Right cardiac atrium (tissue), 5 donors: ENCODE data around the gene TRAFD1. TPM values are rescaled to one million over a fixed set of nuclear protein-coding genes. Genes with fewer than 3 reads are reported as not detected.

Source experiments
- ATAC-seq, 2 donors: fragments of 200-7000 bp; cut with Tn5 transposase; one replicate each; pipeline versions ENCODE4 v1.8.0 to v1.9.1; 2020; ENCODE audit warnings: moderate library complexity in 2 of 2, mild to moderate bottlenecking in 1 of 2
- DNase-seq, 3 donors: peaks; one replicate each; pipeline ENCODE4 v3.0.0-alpha.2; 2020
- H3K27ac ChIP-seq: one replicate; pipeline ENCODE4 v1.5.1; 2013; ENCODE audit warnings: mild to moderate bottlenecking, low read length, control low read depth, moderate library complexity
- H3K27me3 ChIP-seq: one replicate; pipeline ENCODE4 v1.6.1; 2013; ENCODE audit not compliant: control insufficient read depth, insufficient read depth
- H3K4me1 ChIP-seq: one replicate; pipeline ENCODE4 v1.6.1; 2013; ENCODE audit warnings: low read length; ENCODE audit not compliant: control insufficient read depth, insufficient read depth
- H3K4me3 ChIP-seq: one replicate; pipeline ENCODE4 v1.5.1; 2013; ENCODE audit warnings: low read length, control low read depth
- H3K9me3 ChIP-seq: one replicate; pipeline ENCODE4 v1.6.1; 2013; ENCODE audit warnings: low read length; ENCODE audit not compliant: control insufficient read depth
- WGBS: extraction: QIAGEN DNeasy Blood & Tissue Kit; methylation state at CpG from one replicate; pipeline ENCODE4 v1.1.7; 2013; 5-methylcytosine and 5-hydroxymethylcytosine counted together
- intact Hi-C, 4 donors: fragments of 100-400 bp; cut with DNase I; formaldehyde crosslinking; loops; one replicate each; pipeline versions ENCODE4 v1.11.0 to v1.14.0; 2022 to 2023
- polyA plus RNA-seq: library from polyadenylated mRNA; stranded (reverse); fragments of 200-250 nt; gene quantifications from one replicate; pipeline ENCODE4 v1.2.3, GENCODE V29; 2013
- total RNA-seq, 4 donors: library from RNA; stranded (reverse); fragmentation: NEBNext Ultra II Directional; extraction: Animal tissue kit (Norgen Biotek cat#: 25700); gene quantifications; one replicate each; pipeline ENCODE4 v1.2.1, GENCODE V29; 2021
- donor health status: healthy with polysubstance abuse.
- donor health status: DM: no; HTN: yes; CAD: no.
- donor health status: DM: no; HTN: no; CAD: no.
- donor health status: DM: no; HTN: yes; CAD: no; lungs with severe emphysema.
- donor health status: DM: yes; HTN: yes; CAD: no.

The TRAFD1 gene
- total and polyA plus RNA-seq, 5 donors = 13.4 to 24.5 (median 23.7) TPM

GRCh38 chr12:112169161-112169872 lies 44.0 kb downstream of the TRAFD1 start:
- H3K4me3 ChIP-seq = no peak overlapping the region
- H3K27me3 ChIP-seq = no peaks in the 10 kb centered on the region
- 88% methylated on average over 19 of the region's 19 CpGs for WGBS
- H3K27ac ChIP-seq = no peak overlapping the region
- ATAC-seq (no peak), DNase-seq (peak in 1 of 3 donors; percentile 34)
- no peaks in the 10 kb centered on the region for H3K9me3 ChIP-seq
- no peaks in the 10 kb centered on the region for H3K4me1 ChIP-seq
- intact Hi-C loops = no loop called here

- intact Hi-C loops = no loop called here
- H3K4me1 ChIP-seq = no peaks in the 10 kb centered on the region
- no peak overlapping the region for H3K4me3 ChIP-seq
- DNase-seq (peak in 1 of 3 donors; percentile 24), ATAC-seq (no peak)
- H3K27ac ChIP-seq = no peak overlapping the region
- 95% methylated on average over 7 of the region's 7 CpGs for WGBS
- no peaks in the 10 kb centered on the region for H3K27me3 ChIP-seq
- no peaks in the 10 kb centered on the region for H3K9me3 ChIP-seq
These were observed 44.6 kb downstream of the TRAFD1 start for GRCh38 chr12:112169966-112170365.

- H3K9me3 ChIP-seq = no peaks in the 10 kb centered on the region
- peak in 1 of 3 donors; percentile 64 for DNase-seq
- no peak overlapping the region for H3K4me3 ChIP-seq
- no peak overlapping the region for H3K27ac ChIP-seq
- ATAC-seq = peak in 1 of 2 donors; percentile 67
- intact Hi-C loops = no loop called here
- no peaks in the 10 kb centered on the region for H3K27me3 ChIP-seq
- 59% methylated on average over 8 of the region's 8 CpGs for WGBS
- no peaks in the 10 kb centered on the region for H3K4me1 ChIP-seq
These were observed 45.0 kb downstream of the TRAFD1 start for GRCh38 chr12:112170376-112170775.

- DNase-seq (peak in 1 of 3 donors; percentile 52), ATAC-seq (no peak)
- Histone ChIP-seq H3K9me3 (no peaks in the 10 kb centered on the region), H3K4me1 (no peaks in the 10 kb centered on the region), H3K27me3 (no peaks in the 10 kb centered on the region), H3K4me3 (no peak overlapping the region), H3K27ac (no peak overlapping the region)
- intact Hi-C loops = no loop called here
- 94% methylated on average over 17 of the region's 17 CpGs for WGBS
These were observed 45.7 kb downstream of the TRAFD1 start for GRCh38 chr12:112170971-112171596.

- DNase-seq (peak in 1 of 3 donors; percentile 17), ATAC-seq (no peak)
- intact Hi-C loops = no loop called here
- Histone ChIP-seq H3K9me3 (no peaks in the 10 kb centered on the region), H3K4me1 (no peaks in the 10 kb centered on the region), H3K27me3 (no peaks in the 10 kb centered on the region), H3K27ac (no peak overlapping the region), H3K4me3 (no peak overlapping the region)
- WGBS = 96% methylated on average over 21 of the region's 21 CpGs
These were observed 47.4 kb downstream of the TRAFD1 start for GRCh38 chr12:112172556-112173324.

- no peak overlapping the region for H3K27ac ChIP-seq
- WGBS = 94% methylated on average over 20 of the region's 20 CpGs
- ATAC-seq (no peak), DNase-seq (no peak)
- no peak overlapping the region for H3K4me3 ChIP-seq
- H3K9me3 ChIP-seq = no peaks in the 10 kb centered on the region
- H3K4me1 ChIP-seq = no peaks in the 10 kb centered on the region
- H3K27me3 ChIP-seq = no peaks in the 10 kb centered on the region
- intact Hi-C loops = no loop called here
These were observed 50.2 kb downstream of the TRAFD1 start for GRCh38 chr12:112175361-112176155.

GRCh38 chr12:112176321-112177010 lies 51.1 kb downstream of the TRAFD1 start:
- no peaks in the 10 kb centered on the region for H3K4me1 ChIP-seq
- no peaks in the 10 kb centered on the region for H3K9me3 ChIP-seq
- ATAC-seq = no peak
- no peak overlapping the region for H3K4me3 ChIP-seq
- intact Hi-C loops = no loop called here
- no peak for DNase-seq
- no peak overlapping the region for H3K27ac ChIP-seq
- no peaks in the 10 kb centered on the region for H3K27me3 ChIP-seq
- 80% methylated on average over 11 of the region's 11 CpGs for WGBS

- H3K27ac ChIP-seq = no peak overlapping the region
- DNase-seq (no peak), ATAC-seq (no peak)
- H3K27me3 ChIP-seq = no peaks in the 10 kb centered on the region
- WGBS = 94% methylated on average over 15 of the region's 15 CpGs
- H3K9me3 ChIP-seq = no peaks in the 10 kb centered on the region
- intact Hi-C loops = no loop called here
- H3K4me3 ChIP-seq = no peak overlapping the region
- no peaks in the 10 kb centered on the region for H3K4me1 ChIP-seq
These were observed 53.4 kb downstream of the TRAFD1 start for GRCh38 chr12:112178796-112179195.

- no peaks in the 10 kb centered on the region for H3K27me3 ChIP-seq
- WGBS = 96% methylated on average over 11 of the region's 11 CpGs
- intact Hi-C loops = no loop called here
- no peak for ATAC-seq
- no peak overlapping the region for H3K4me3 ChIP-seq
- no peak for DNase-seq
- H3K9me3 ChIP-seq = no peaks in the 10 kb centered on the region
- H3K27ac ChIP-seq = no peak overlapping the region
- H3K4me1 ChIP-seq = no peaks in the 10 kb centered on the region
These were observed 54.0 kb downstream of the TRAFD1 start for GRCh38 chr12:112179341-112179740.

GRCh38 chr12:112179916-112180315 lies 54.6 kb downstream of the TRAFD1 start:
- DNase-seq = no peak
- H3K4me1 ChIP-seq = no peaks in the 10 kb centered on the region
- intact Hi-C loops = no loop called here
- H3K9me3 ChIP-seq = no peaks in the 10 kb centered on the region
- H3K4me3 ChIP-seq = no peak overlapping the region
- WGBS = 89% methylated on average over 2 of the region's 2 CpGs
- no peak overlapping the region for H3K27ac ChIP-seq
- no peak for ATAC-seq
- H3K27me3 ChIP-seq = no peaks in the 10 kb centered on the region
